GM23338 (cell line): ENCODE measurements around the gene ARL6IP5. TPM values are rescaled to one million over a fixed set of nuclear protein-coding genes. Genes with fewer than 3 reads are reported as not detected.

Source experiments
- CREB1 ChIP-seq: fragments of 250-450 bp; sonication (Bioruptor Pico); IDR thresholded peaks from 2 replicates; pipeline ENCODE4 v1.5.0; 2020; ENCODE audit warnings: low read depth, mild to moderate bottlenecking, moderate library complexity
- JUNB ChIP-seq: IDR thresholded peaks from one replicate; pipeline ENCODE4 v1.6.1; 2016; ENCODE audit warnings: antibody characterized with exemption; ENCODE audit not compliant: unreplicated experiment
- POLR2AphosphoS5 ChIP-seq: IDR thresholded peaks from 2 replicates; pipeline ENCODE4 v1.6.1; 2016; ENCODE audit warnings: antibody characterized with exemption, low read depth
- STAT1 ChIP-seq: IDR thresholded peaks from one replicate; pipeline ENCODE4 v1.6.1; 2016; ENCODE audit warnings: antibody characterized with exemption; ENCODE audit not compliant: unreplicated experiment
- ZNF114 ChIP-seq: fragments of 250-450 bp; sonication (Bioruptor Pico); IDR thresholded peaks from 2 replicates; pipeline ENCODE4 v1.5.0; 2020; ENCODE audit warnings: mild to moderate bottlenecking, moderate library complexity
- ZNF462 ChIP-seq: fragments of 250-450 bp; sonication (Bioruptor Pico); IDR thresholded peaks from 2 replicates; pipeline ENCODE4 v1.5.0; 2020; ENCODE audit warnings: mild to moderate bottlenecking, moderate library complexity
- polyA plus RNA-seq: library from polyadenylated mRNA; unstranded; fragments of >200 nt; fragmentation: Nextera tagmentation; extraction: Ambion mirVana; gene quantifications from 2 replicates; pipeline ENCODE4 v1.2.1, GENCODE V29; 2016
- total RNA-seq: library from RNA; depleted of rRNA; stranded (reverse); fragments of >200 nt; shearing (Covaris generic); gene quantifications from 2 replicates; pipeline ENCODE4 v1.2.3, GENCODE V29; 2014
- TF ChIP-seq, protein P1 (sequence below): IDR thresholded peaks from 2 replicates; pipeline ENCODE4 v1.6.1; 2016; ENCODE audit warnings: antibody characterized with exemption
- TF ChIP-seq, protein P2 (sequence below), 2 experiments: fragments of 200-600 bp in 1 of 2; sonication (generic) in 1 of 2; conservative IDR thresholded peaks; 2 replicates each; pipeline versions ENCODE4 v1.5.1 to v1.6.1; 2016 to 2017; ENCODE audit warnings: antibody characterized with exemption in 2 of 2, low read depth in 2 of 2, mild to moderate bottlenecking in 2 of 2, moderate library complexity in 1 of 2

Gene ARL6IP5
- total and polyA plus RNA-seq, 2 experiments from 2014 or later: 28.8 to 39.8 TPM

- TF ChIP-seq ZNF462: no peak
- TF ChIP-seq ZNF114 (CRISPR knock-in tag): no peak
- TF ChIP-seq, protein P1, sequence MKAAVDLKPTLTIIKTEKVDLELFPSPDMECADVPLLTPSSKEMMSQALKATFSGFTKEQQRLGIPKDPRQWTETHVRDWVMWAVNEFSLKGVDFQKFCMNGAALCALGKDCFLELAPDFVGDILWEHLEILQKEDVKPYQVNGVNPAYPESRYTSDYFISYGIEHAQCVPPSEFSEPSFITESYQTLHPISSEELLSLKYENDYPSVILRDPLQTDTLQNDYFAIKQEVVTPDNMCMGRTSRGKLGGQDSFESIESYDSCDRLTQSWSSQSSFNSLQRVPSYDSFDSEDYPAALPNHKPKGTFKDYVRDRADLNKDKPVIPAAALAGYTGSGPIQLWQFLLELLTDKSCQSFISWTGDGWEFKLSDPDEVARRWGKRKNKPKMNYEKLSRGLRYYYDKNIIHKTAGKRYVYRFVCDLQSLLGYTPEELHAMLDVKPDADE: no peak
- no peak for TF ChIP-seq JUNB
- TF ChIP-seq POLR2AphosphoS5: no peak
- no peak for TF ChIP-seq STAT1
- TF ChIP-seq, protein P2, sequence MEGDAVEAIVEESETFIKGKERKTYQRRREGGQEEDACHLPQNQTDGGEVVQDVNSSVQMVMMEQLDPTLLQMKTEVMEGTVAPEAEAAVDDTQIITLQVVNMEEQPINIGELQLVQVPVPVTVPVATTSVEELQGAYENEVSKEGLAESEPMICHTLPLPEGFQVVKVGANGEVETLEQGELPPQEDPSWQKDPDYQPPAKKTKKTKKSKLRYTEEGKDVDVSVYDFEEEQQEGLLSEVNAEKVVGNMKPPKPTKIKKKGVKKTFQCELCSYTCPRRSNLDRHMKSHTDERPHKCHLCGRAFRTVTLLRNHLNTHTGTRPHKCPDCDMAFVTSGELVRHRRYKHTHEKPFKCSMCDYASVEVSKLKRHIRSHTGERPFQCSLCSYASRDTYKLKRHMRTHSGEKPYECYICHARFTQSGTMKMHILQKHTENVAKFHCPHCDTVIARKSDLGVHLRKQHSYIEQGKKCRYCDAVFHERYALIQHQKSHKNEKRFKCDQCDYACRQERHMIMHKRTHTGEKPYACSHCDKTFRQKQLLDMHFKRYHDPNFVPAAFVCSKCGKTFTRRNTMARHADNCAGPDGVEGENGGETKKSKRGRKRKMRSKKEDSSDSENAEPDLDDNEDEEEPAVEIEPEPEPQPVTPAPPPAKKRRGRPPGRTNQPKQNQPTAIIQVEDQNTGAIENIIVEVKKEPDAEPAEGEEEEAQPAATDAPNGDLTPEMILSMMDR (conservative IDR thresholded peaks at IDR 0.05; ENCODE audit: low read depth in 2 of 2): no peak
- TF ChIP-seq CREB1 (CRISPR knock-in tag): no peak
Measured at GRCh38 chr3:69091389-69092029, 6.8 kb downstream of the ARL6IP5 start (continued).
